H9 (cell line): ENCODE results near the gene RAB30. TPM values are rescaled to one million over a fixed set of nuclear protein-coding genes. Genes with fewer than 3 reads are reported as not detected.

ENCODE experiments used
- DNase-seq: peaks from one replicate; pipeline ENCODE4 v3.0.0-alpha.2; 2017
- H2AFZ ChIP-seq: one replicate; pipeline ENCODE4 v1.6.1; 2013; ENCODE audit warnings: mild to moderate bottlenecking, low read length, control low read depth, moderate library complexity
- H2AK5ac ChIP-seq: 2 replicates; pipeline ENCODE4 v1.6.1; 2013; ENCODE audit warnings: low read length, control low read depth, mixed read lengths; ENCODE audit not compliant: insufficient read length
- H2BK120ac ChIP-seq: one replicate; pipeline ENCODE4 v1.6.1; 2013; ENCODE audit warnings: low read depth, mild to moderate bottlenecking, low read length, control low read depth, inconsistent platforms; ENCODE audit not compliant: poor library complexity, severe bottlenecking
- H2BK12ac ChIP-seq: 2 replicates; pipeline ENCODE4 v1.6.1; 2013; ENCODE audit warnings: low read length, control low read depth, mixed read lengths, low read depth; ENCODE audit not compliant: insufficient read length
- H2BK15ac ChIP-seq: 2 replicates; pipeline ENCODE4 v1.6.1; 2013; ENCODE audit warnings: low read depth, low read length, control low read depth
- H2BK20ac ChIP-seq: one replicate; pipeline ENCODE4 v1.6.1; 2013; ENCODE audit warnings: low read depth, mild to moderate bottlenecking, low read length, control low read depth, inconsistent platforms; ENCODE audit not compliant: poor library complexity, severe bottlenecking
- H2BK5ac ChIP-seq: 2 replicates; pipeline ENCODE4 v1.6.1; 2013; ENCODE audit warnings: low read length, control low read depth, mixed read lengths; ENCODE audit not compliant: insufficient read length
- H3K14ac ChIP-seq: 2 replicates; pipeline ENCODE4 v1.6.1; 2013; ENCODE audit warnings: low read length, control low read depth; ENCODE audit not compliant: insufficient read depth
- H3K18ac ChIP-seq: 2 replicates; pipeline ENCODE4 v1.6.1; 2013; ENCODE audit warnings: low read depth, mild to moderate bottlenecking, mixed read lengths, low read length, control low read depth; ENCODE audit not compliant: insufficient read length
- H3K23ac ChIP-seq: 2 replicates; pipeline ENCODE4 v1.6.1; 2013; ENCODE audit warnings: low read length, control low read depth, mixed read lengths, low read depth; ENCODE audit not compliant: insufficient read length
- H3K23me2 ChIP-seq: 2 replicates; pipeline ENCODE4 v1.6.1; 2013; ENCODE audit warnings: low read depth, mild to moderate bottlenecking, mixed read lengths, low read length, control low read depth; ENCODE audit not compliant: insufficient read length, poor library complexity, severe bottlenecking
- H3K27ac ChIP-seq: 2 replicates; pipeline ENCODE4 v1.5.1; 2013; ENCODE audit warnings: low read length, control low read depth, mixed read lengths, low read depth; ENCODE audit not compliant: insufficient read length
- H3K27me3 ChIP-seq: 2 replicates; pipeline ENCODE4 v1.6.1; 2013; ENCODE audit warnings: low read length, control low read depth, inconsistent platforms; ENCODE audit not compliant: insufficient read depth
- H3K4ac ChIP-seq: 2 replicates; pipeline ENCODE4 v1.6.1; 2013; ENCODE audit warnings: low read depth, mild to moderate bottlenecking, control low read depth, inconsistent platforms, low read length, moderate library complexity
- H3K4me1 ChIP-seq: 2 replicates; pipeline ENCODE4 v1.6.1; 2013; ENCODE audit warnings: low read length, control low read depth, inconsistent platforms; ENCODE audit not compliant: insufficient read depth
- H3K4me2 ChIP-seq: 2 replicates; pipeline ENCODE4 v1.6.1; 2013; ENCODE audit warnings: low read length, control low read depth, mixed read lengths; ENCODE audit not compliant: insufficient read length, insufficient read depth
- H3K56ac ChIP-seq: 2 replicates; pipeline ENCODE4 v1.6.1; 2013; ENCODE audit warnings: low read depth, mild to moderate bottlenecking, mixed read lengths, low read length, control low read depth; ENCODE audit not compliant: insufficient read length
- H3K79me1 ChIP-seq: 2 replicates; pipeline ENCODE4 v1.6.1; 2013; ENCODE audit warnings: low read depth, mild to moderate bottlenecking, moderate library complexity, low read length, control low read depth, inconsistent platforms; ENCODE audit not compliant: insufficient read depth, poor library complexity, severe bottlenecking
- H3K79me2 ChIP-seq: 2 replicates; pipeline ENCODE4 v1.6.1; 2013; ENCODE audit warnings: low read length, control low read depth, inconsistent platforms; ENCODE audit not compliant: insufficient read depth
- H3K9ac ChIP-seq: 2 replicates; pipeline ENCODE4 v1.6.1; 2013; ENCODE audit warnings: low read length, control low read depth, mixed read lengths; ENCODE audit not compliant: insufficient read length; ENCODE audit errors: extremely low read depth
- H3K9me3 ChIP-seq: one replicate; pipeline ENCODE4 v1.6.1; 2013; ENCODE audit warnings: low read depth, low read length, inconsistent platforms; ENCODE audit not compliant: control insufficient read depth
- H3T11ph ChIP-seq: one replicate; pipeline ENCODE4 v1.6.1; 2013; ENCODE audit warnings: mild to moderate bottlenecking, low read length, control low read depth, inconsistent platforms
- H4K20me1 ChIP-seq: one replicate; pipeline ENCODE4 v1.6.1; 2013; ENCODE audit not compliant: control insufficient read depth, insufficient read length, insufficient read depth
- H4K5ac ChIP-seq: 2 replicates; pipeline ENCODE4 v1.6.1; 2013; ENCODE audit warnings: low read depth, mild to moderate bottlenecking, mixed read lengths, low read length, control low read depth; ENCODE audit not compliant: insufficient read length
- H4K8ac ChIP-seq: replicated peaks from 2 replicates; pipeline ENCODE4 v1.6.1; 2013; ENCODE audit warnings: low read length, control low read depth, mixed read lengths, low read depth; ENCODE audit not compliant: insufficient read length
- H4K91ac ChIP-seq: 2 replicates; pipeline ENCODE4 v1.6.1; 2013; ENCODE audit warnings: low read depth, mild to moderate bottlenecking, moderate library complexity, mixed read lengths, low read length, control low read depth; ENCODE audit not compliant: insufficient read length
- H3K27ac Mint-ChIP-seq, 3 experiments: 2 replicates in 2 of 3; 3 replicates in 1 of 3; pipeline ENCODE4 v1.8.0; 2020 to 2021; ENCODE audit warnings: mixed read lengths in 3 of 3, mild to moderate bottlenecking in 1 of 3, moderate library complexity in 1 of 3
- H3K27me3 Mint-ChIP-seq: 2 replicates; pipeline ENCODE4 v1.8.0; 2021; ENCODE audit warnings: low read depth, mild to moderate bottlenecking, moderate library complexity, mixed read lengths
- H3K36me3 Mint-ChIP-seq, 3 experiments: 2 replicates in 2 of 3; 3 replicates in 1 of 3; pipeline ENCODE4 v1.8.0; 2020 to 2021; ENCODE audit warnings: low read depth in 3 of 3, mixed read lengths in 3 of 3; ENCODE audit not compliant: insufficient read depth in 1 of 3
- H3K4me1 Mint-ChIP-seq, 2 experiments: 2 replicates each; pipeline ENCODE4 v1.8.0; 2020; ENCODE audit warnings: mixed read lengths in 2 of 2
- H3K4me3 Mint-ChIP-seq, 2 experiments: 2 replicates in 1 of 2; 3 replicates in 1 of 2; pipeline ENCODE4 v1.8.0; 2020 to 2021; ENCODE audit warnings: mild to moderate bottlenecking in 2 of 2, mixed read lengths in 2 of 2, moderate library complexity in 1 of 2
- H3K9me3 Mint-ChIP-seq, 2 experiments: 2 replicates in 1 of 2; 3 replicates in 1 of 2; pipeline ENCODE4 v1.8.0; 2020; ENCODE audit warnings: mild to moderate bottlenecking in 2 of 2, mixed read lengths in 2 of 2, moderate library complexity in 1 of 2
- CTCF ChIP-seq: fragments of 200-600 bp; sonication (generic); conservative IDR thresholded peaks from 3 replicates; pipeline ENCODE4 v1.8.0; 2021; ENCODE audit warnings: antibody characterized with exemption, mild to moderate bottlenecking
- WGBS: extraction: QIAGEN DNeasy Blood & Tissue Kit; methylation state at CpG from one replicate; pipeline ENCODE4 v1.1.7; 2013; ENCODE audit warnings: missing lambda C conversion rate, low lambda C conversion rate, mixed read lengths; ENCODE audit not compliant: insufficient read length; ENCODE audit errors: extremely low coverage; 5-methylcytosine and 5-hydroxymethylcytosine counted together
- total RNA-seq: library from RNA; stranded (reverse); gene quantifications from 2 replicates; pipeline ENCODE4 v1.2.1, GENCODE V29; 2021

RAB30 gene
- total RNA-seq, 1 experiment from 2014 or later: 4.8 TPM

- no peaks in the 10 kb centered on the region for H3K36me3 Mint-ChIP-seq
- H3K23ac ChIP-seq: no peak overlapping the region
- no peak for TF ChIP-seq CTCF
- DNase-seq: no peak
- H2BK12ac ChIP-seq: no peak overlapping the region
- H3K9ac ChIP-seq: no peak overlapping the region
- H2BK5ac ChIP-seq: no peak overlapping the region
- no peak overlapping the region for H3K14ac ChIP-seq
- no peak overlapping the region for H2AK5ac ChIP-seq
- H3K4me1 ChIP-seq: no peaks in the 10 kb centered on the region; the same call in 1 of the 2 replicates
- H3K23me2 ChIP-seq: no peaks in the 10 kb centered on the region
- no peak overlapping the region for H4K5ac ChIP-seq
- H3K27ac Mint-ChIP-seq: no peak overlapping the region
- H3K79me1 ChIP-seq: no peaks in the 10 kb centered on the region
- no peak overlapping the region for H2AFZ ChIP-seq
- no peak overlapping the region for H2BK15ac ChIP-seq
- H3K4ac ChIP-seq: no peak overlapping the region
- H3K27ac ChIP-seq: no peak overlapping the region
- no peak overlapping the region for H3K56ac ChIP-seq
- no peaks in the 10 kb centered on the region for H3K27me3 ChIP-seq
- H2BK120ac ChIP-seq: no peak overlapping the region
- no peaks in the 10 kb centered on the region for H3K9me3 ChIP-seq
- no CpG with 5 or more reads among the region's 3 CpGs for WGBS
- no peak overlapping the region for H3K4me3 Mint-ChIP-seq
- no peaks in the 10 kb centered on the region for H3K79me2 ChIP-seq
- H2BK20ac ChIP-seq: no peak overlapping the region
- no peak overlapping the region for H3T11ph ChIP-seq
- no peaks in the 10 kb centered on the region for H3K9me3 Mint-ChIP-seq
- peaks cover 7 to 14% of the 10 kb centered on the region in 2 experiments; a peak in 3 of 4 replicates for H3K4me1 Mint-ChIP-seq
- no peak overlapping the region for H4K91ac ChIP-seq
- H3K4me2 ChIP-seq: no peak overlapping the region
- no peak overlapping the region for H3K18ac ChIP-seq
- no peak overlapping the region for H4K8ac ChIP-seq
- H4K20me1 ChIP-seq: no peaks in the 10 kb centered on the region
- H3K27me3 Mint-ChIP-seq: no peaks in the 10 kb centered on the region
Observed at GRCh38 chr11:83002522-83002921, 69.2 kb downstream of the RAB30 start.
